IPS-NIHi7 (cell line): Measurements from ENCODE around the gene GATM.
"Not testable (repeated sequence)": the region's sequence is repeated elsewhere in the genome, so short reads cannot be mapped to it uniquely, and the experiment has no call there.

Source experiments
- DNase-seq: peaks from one replicate; pipeline ENCODE4 v3.0.0; 2012; ENCODE audit warnings: mixed read lengths; ENCODE audit errors: extremely low spot score

The GATM gene

DNA sequence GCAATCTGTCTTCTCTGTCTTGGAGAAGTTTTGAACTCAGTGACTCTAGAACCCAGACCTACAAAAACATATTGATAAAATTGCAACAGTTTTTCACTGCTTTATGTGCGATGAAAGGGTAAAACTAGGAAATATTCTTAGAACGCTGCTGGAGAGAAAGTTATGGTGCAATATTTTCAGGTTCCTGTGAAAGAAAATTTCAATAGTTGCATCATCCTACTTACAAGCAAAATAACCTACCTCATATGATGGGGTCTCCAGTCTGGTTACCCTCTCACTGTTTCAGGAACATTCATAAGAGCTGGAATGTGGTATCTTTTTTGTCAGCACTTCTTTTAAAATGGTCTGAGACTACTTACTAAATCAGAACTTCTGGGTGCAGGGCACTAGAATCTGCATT lies 27.1 kb downstream of the GATM start:
- no peak for DNase-seq

GRCh38 chr15:45349623-45350022 lies 28.7 kb downstream of the GATM start:
- no peak for DNase-seq

DNA sequence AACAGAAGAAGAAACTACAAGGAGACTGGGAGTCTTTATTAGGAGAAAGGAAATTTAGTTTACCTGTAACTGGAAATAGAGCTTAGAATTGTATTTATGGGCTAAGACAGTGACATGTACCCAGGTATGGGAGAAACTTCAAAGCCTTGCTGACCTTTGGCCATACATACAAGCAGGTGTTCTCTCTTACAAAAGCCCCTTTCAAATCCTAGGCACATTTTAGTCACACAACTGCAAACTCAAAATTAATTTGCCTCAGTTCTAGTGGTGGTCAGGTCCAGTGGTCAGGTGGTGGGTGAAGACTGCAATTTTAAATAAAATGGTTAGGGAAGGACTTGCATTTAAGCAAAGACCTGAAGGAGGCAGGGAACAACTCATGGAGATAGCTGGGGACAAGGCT lies 30.4 kb downstream of the GATM start:
- no peak for DNase-seq

DNA sequence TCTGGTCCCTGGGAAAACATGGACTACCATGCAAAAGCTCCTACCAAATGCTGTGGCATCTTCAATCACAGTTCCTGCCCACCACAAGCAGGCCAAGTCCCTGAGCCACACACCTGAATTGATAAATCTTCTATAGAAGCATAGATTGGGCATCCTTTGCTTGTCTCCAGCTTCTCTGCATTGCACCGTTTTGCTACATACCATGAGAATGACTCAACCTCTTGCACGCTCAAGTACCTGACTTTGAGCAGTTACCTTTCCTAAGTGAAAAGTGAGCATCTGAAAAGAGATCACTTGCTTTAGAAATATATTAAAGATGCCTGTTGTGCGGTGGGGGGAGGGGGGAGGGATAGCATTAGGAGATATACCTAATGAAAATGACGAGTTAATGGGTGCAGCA lies 31.3 kb downstream of the GATM start:
- no peak for DNase-seq

DNA sequence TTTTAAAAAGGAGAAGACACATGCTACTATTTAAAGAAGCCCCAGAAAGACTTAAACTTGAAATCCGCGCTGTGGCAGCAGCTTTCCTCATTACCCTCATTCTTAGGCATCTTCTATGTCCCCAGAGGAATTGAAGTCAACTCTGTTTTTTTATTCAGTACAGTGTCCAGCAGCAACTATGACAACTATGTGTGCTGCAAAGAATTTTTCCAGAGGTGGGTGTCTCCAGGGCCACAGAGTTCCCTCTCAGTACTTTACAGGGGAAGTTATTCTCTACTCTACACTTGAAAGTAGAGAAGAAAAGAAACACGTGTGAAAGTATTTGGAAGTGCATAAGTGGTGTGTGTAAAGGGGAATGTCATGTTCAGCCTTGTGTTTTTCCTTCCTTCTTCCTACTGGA lies 32.0 kb downstream of the GATM start:
- no peak for DNase-seq

- DNase-seq, result no peak
Observed at GRCh38 chr15:45343258-45343860, 35.0 kb downstream of the GATM start.

DNA sequence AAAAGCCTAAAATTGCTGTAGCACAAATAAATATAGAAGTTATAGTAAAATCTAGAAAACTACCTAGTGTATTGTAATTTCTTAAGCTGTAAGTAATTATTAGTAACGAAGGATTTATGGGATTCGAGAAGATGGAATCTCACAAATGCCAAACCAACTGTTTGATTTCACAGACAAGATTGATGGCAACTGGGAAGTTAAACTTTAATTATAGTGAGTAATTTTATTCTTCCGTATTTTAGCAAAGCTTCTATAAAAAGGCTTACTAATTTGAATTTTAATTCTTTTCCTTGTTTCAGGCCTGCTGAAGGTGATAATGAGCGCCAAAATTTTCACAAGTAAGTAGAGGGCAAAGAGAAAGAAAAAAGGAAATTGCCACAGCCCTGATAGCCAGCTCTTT lies 36.6 kb downstream of the GATM start:
- no peak for DNase-seq

DNA sequence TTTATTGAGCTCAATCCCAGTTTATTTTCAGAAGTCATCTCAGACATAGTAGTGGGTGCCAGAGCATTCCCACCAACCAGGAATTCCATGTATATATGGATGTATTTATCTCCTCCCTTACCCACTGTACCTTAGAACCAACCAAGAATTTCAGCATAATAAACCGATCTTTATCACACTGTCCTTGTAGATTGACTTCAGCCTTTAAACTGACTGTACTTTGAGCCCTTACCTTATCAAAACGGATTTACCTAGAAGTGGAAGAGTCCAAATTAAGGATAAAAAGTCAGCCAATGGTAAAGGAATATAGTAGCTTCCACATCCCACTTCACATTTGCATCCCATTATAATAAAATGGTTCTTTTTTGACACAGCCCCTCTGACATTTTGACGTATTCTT lies 37.9 kb downstream of the GATM start:
- DNase-seq, result no peak

DNA sequence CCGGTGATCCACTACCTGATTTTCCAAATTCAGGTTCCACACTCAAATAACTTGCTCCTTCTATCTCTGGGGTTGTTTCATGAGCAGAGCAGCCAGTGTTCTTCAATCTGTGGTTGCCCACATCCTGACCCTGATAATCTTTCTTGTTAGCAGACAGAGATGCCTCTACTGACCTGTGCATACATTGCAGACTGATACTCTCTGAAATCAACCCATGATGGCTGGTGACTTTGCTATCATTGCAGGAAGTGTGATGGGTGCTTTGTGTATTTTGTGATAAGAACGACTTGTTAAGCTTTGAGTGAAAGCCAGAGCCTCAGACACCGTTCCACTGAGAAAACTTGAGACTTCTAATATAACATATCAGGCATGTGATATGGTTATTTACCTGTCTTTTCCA lies 39.9 kb downstream of the GATM start:
- DNase-seq, result no peak

DNA sequence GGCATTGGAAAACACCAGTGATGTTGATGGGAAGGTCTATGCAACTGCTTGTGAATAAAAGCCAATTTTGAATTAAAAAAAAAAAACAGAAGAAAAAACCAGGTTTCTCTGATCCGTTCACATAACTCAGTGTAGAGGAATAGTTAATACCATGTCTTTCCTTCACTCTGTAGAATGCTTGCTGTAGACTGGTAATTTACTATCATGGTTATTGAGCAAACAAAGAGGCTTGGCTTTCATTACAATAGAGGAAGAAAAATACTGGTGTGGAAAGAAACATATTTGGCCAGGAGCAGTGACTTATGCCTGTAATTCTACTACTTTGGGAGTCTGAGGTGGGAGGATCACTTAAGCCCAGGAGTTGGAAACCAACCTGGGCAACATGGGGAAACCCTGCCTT lies 41.1 kb downstream of the GATM start:
- no peak for DNase-seq

DNA sequence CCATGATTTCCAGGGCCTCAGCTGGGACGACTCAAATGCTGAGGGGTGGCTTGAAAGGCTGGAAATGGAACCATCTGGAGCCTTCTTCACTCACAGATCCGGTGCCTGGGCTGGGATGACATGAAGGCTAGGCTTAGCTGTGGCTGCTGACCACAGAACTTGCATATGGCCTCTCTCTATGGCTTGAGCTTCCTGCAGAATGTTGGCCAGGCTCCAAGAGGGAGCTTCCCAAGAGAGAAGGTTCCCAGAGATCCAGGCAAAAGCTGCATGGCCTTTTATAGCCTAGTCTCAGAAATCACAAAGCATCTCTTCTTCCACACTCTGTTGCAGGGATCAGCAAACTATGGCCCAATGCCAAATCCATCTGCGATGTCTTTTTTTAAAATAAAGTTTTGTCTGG lies 44.8 kb downstream of the GATM start:
- DNase-seq, result no peak

DNA sequence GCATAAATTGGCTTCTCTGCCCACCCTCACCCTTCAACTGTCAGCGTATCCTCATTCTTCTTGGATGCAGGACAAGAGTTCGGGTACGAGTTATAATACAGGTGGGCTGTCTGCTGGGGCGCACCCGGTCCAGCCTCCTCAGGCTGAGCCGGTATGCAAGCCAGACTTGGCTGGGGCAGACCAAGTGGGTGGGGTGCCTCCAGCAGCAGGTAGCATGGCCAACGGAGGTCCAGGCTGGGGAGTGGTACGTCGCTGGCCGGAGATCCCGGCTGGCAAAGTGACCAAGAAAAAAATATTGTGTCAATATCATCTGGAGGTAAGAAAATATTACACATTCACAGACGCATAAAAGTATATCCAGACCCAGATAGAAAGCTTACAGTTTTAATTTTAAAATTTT lies 45.6 kb downstream of the GATM start:
- DNase-seq, result no peak

- no peak for DNase-seq
Observed at GRCh38 chr15:45331972-45332371, 46.4 kb downstream of the GATM start.

GRCh38 chr15:45328663-45329062 lies 49.7 kb downstream of the GATM start:
- no peak for DNase-seq

- DNase-seq, result no peak
Observed at GRCh38 chr15:45326741-45327140, 51.6 kb downstream of the GATM start.

DNA sequence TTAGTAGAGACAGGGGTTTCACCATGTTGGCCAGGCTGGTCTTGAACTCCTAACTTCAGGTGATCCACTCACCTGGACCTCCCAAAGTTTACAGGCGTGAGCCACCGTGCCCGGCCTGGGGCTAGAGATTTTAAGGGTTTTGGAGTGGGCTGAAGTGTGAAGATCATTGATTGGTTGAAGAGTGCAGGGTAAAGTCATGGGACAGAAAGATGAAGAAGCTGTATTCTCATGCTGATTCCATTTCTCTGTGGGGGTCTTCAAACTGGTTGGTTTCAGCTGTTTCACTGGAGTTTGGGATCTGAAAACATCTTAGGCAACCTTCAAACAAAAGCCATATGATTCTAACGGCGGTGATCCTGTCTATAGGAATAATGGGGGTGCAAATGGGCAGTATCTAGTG lies 52.1 kb downstream of the GATM start:
- no peak for DNase-seq

GRCh38 chr15:45320581-45321205 lies 57.7 kb downstream of the GATM start:
- DNase-seq, result no peak

DNA sequence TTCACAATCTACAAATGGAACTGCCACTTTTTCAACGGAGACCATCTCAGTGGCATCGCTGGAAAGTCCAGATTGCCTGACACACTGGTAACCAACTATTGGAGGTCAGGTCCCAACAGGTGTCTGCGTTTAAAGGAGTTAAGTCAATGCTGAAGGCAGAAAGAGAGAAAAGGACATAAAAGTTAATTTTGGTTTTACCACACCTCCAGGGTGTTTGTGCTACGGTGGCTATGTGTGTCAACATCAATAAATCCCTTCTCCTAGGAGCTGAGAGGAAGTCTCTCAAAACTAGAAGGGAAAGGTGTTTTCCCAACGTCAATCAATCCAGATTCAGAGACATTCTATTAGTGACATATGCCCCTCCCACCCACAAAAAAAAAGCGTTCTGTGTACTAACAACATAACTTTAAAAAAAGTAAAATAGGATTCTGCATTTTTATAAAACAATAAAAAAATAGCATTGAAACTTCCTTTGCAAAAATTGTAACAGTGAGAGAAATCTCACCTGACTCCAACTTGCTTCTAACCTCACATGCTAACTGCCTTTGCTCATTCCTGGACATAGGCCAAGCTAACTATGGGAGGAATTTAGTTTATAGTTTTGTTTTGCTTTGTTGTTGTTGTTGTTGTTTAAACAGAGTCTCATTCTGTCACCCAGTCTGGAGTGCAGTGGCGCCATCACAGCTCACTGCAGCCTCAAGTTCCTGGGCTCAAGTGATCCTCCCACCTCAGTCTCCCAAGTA lies 58.7 kb downstream of the GATM start:
- DNase-seq, result no peak

DNA sequence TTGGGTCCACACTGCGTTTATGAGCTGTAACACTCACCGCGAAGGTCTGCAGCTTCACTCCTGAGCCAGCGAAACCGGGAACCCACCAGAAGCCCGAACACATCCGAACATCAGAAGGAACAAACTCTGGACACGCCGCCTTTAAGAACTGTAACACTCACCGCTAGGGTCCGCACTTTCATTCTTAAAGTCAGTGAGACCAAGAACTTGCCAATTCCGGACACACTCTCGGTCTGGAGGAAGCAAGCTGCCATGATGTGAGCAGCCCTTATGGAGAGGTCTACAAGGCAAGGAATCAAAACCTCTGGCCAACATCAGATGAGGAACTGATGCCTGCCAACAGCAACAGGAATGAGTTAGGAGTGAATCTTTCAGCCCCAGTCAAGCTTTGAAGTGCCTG lies 63.4 kb downstream of the GATM start:
- DNase-seq, result peak; percentile 27

- DNase-seq, result not testable (repeated sequence)
Observed at GRCh38 chr15:45314117-45314516, 64.2 kb downstream of the GATM start.
